Pancreas (tissue), 10 donors: ENCODE measurements around the gene ZNF644. TPM values are rescaled to one million over a fixed set of nuclear protein-coding genes. Genes with fewer than 3 reads are reported as not detected.
"Not testable (repeated sequence)": the region's sequence is repeated elsewhere in the genome, so short reads cannot be mapped to it uniquely, and the experiment has no call there.

Experiments used
- ATAC-seq, 4 donors: fragments of 200-7000 bp; cut with Tn5 transposase; one replicate each; pipeline versions ENCODE4 v1.8.0 to v1.9.1; 2020; ENCODE audit warnings: mild to moderate bottlenecking in 4 of 4, moderate library complexity in 4 of 4
- DNase-seq, 6 donors: peaks; one replicate each; pipeline ENCODE4 v3.0.0-alpha.2; 2020
- FAIRE-seq: peaks from 2 replicates; lab custom pipeline; 2012; peaks lifted over from hg19 to GRCh38; lab: Jason Lieb, UNC
- H3K27ac ChIP-seq, 4 donors: fragments of 200-600 bp; sonication (generic); 1 replicate in 3 of 4; 2 replicates in 1 of 4; pipeline versions ENCODE4 v1.5.0 to v1.8.0; 2020
- H3K27me3 ChIP-seq, 4 donors: fragments of 200-600 bp; one replicate each; pipeline ENCODE4 v1.8.0; 2021
- H3K36me3 ChIP-seq, 3 donors: fragments of 200-600 bp; sonication (generic) in 1 of 3; one replicate each; pipeline versions ENCODE4 v1.5.0 to v1.8.0; 2020 to 2021
- H3K4me1 ChIP-seq, 3 donors: fragments of 200-600 bp; one replicate each; pipeline ENCODE4 v1.8.0; 2021
- H3K4me3 ChIP-seq, 4 donors: fragments of 200-600 bp; sonication (generic) in 2 of 4; one replicate each; pipeline versions ENCODE4 v1.5.0 to v1.8.0; 2020 to 2021
- H3K9me3 ChIP-seq, 4 donors: fragments of 200-600 bp; one replicate each; pipeline ENCODE4 v1.8.0; 2021
- WGBS, 2 donors: extraction: QIAGEN DNeasy Blood & Tissue Kit; methylation state at CpG; one replicate each; pipeline ENCODE4 v1.1.7; 2013; 5-methylcytosine and 5-hydroxymethylcytosine counted together
- intact Hi-C, 3 donors: fragments of 100-400 bp; cut with DNase I; formaldehyde crosslinking; loops; one replicate each; pipeline versions ENCODE4 v1.11.1 to v1.14.2; 2022
- polyA plus RNA-seq, 2 donors: library from polyadenylated mRNA; stranded (reverse); fragments of 200-250 nt; gene quantifications; one replicate each; pipeline ENCODE4 v1.2.3, GENCODE V29; 2013
- total RNA-seq, 6 donors: library from RNA; stranded (reverse); fragmentation: NEBNext Ultra II Directional in 4 of 6; extraction: Animal tissue kit (Norgen Biotek cat#: 25700) in 4 of 6; gene quantifications; one replicate each; pipeline versions ENCODE4 v1.2.1 to v1.2.4, GENCODE V29; 2021 to 2023
- TF ChIP-seq, protein P1 (sequence below), 4 donors: fragments of 200-600 bp; sonication (generic) in 3 of 4; IDR thresholded peaks; one replicate each; pipeline versions ENCODE4 v1.5.0 to v1.8.0; 2021; ENCODE audit warnings: antibody characterized with exemption in 4 of 4
- donor health status: healthy with polysubstance abuse.
- donor health status: DM: no; HTN: no; CAD: no; lungs with moderate emphysema.
- donor health status: DM: no; HTN: no; CAD: no.
- donor health status: control.
- donor health status: control.
- donor health status: Bipolar disorder and iron deficiency.
- donor health status: DM: yes; HTN: yes; CAD: no.
- donor health status: DM: no; HTN: no; CAD: no.
- donor health status: DM: no; HTN: no; CAD: no.
- donor health status: DM: yes; HTN: yes; CAD: no.

Gene ZNF644
- total and polyA plus RNA-seq, 8 donors: 10.0 to 33.6 (median 21.8) TPM

DNA sequence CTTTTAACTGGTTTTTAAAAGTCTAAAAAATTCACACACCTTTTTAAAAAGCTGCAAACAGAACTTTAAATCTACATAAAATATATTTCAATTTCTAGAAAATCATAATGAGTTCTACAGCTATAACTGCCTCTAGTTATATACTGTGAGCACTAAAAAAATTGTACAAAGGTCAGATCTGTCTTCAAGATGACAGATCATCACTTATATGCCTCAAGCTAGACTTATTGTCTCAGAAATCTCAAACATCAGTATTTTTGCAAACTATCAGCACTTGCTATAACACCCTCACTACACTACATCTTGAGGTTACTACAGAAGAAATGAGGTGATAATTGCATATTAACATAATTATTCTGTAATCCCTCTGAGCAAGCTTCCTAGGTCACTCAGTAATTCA is 76.5 kb downstream of the ZNF644 start:
- H3K36me3 ChIP-seq: no peaks in the 10 kb centered on the region
- DNase-seq (no peak), ATAC-seq (no peak), FAIRE-seq (no peak)
- no peaks in the 10 kb centered on the region for H3K9me3 ChIP-seq
- H3K4me1 ChIP-seq: no peaks in the 10 kb centered on the region
- H3K27me3 ChIP-seq: no peaks in the 10 kb centered on the region
- H3K27ac ChIP-seq: no peak overlapping the region
- TF ChIP-seq, protein P1, sequence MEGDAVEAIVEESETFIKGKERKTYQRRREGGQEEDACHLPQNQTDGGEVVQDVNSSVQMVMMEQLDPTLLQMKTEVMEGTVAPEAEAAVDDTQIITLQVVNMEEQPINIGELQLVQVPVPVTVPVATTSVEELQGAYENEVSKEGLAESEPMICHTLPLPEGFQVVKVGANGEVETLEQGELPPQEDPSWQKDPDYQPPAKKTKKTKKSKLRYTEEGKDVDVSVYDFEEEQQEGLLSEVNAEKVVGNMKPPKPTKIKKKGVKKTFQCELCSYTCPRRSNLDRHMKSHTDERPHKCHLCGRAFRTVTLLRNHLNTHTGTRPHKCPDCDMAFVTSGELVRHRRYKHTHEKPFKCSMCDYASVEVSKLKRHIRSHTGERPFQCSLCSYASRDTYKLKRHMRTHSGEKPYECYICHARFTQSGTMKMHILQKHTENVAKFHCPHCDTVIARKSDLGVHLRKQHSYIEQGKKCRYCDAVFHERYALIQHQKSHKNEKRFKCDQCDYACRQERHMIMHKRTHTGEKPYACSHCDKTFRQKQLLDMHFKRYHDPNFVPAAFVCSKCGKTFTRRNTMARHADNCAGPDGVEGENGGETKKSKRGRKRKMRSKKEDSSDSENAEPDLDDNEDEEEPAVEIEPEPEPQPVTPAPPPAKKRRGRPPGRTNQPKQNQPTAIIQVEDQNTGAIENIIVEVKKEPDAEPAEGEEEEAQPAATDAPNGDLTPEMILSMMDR (IDR thresholded peaks at IDR 0.05): no peak
- intact Hi-C loops: no loop called here
- H3K4me3 ChIP-seq: no peak overlapping the region

DNA sequence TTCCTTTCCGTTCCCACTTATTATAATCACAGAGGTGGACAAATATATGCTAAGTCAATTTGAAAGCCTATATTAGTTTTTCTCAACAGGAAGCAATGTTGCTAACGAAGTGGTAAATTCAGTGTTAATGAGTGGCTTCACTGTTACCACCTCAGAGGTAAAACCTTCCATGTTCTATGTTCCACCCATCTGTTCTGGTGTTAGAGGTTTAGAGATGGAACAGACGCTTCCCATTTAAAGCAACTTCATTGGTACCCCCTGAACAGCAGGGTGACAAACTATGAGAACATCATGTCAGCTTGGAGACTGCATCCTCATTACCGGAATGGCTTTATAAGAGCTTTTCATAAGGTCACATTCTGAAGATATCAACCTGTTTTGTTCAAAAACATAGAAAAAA is 77.9 kb downstream of the ZNF644 start:
- ATAC-seq (peak in 1 of 4 donors; percentile 30), DNase-seq (no peak), FAIRE-seq (no peak)
- intact Hi-C loops: no loop called here
- H3K27me3 ChIP-seq: no peaks in the 10 kb centered on the region
- 87 to 94% methylated on average over 4 of the region's 4 CpGs for WGBS, 2 donors
- TF ChIP-seq, protein P1 (IDR thresholded peaks at IDR 0.05): no peak
- H3K27ac ChIP-seq: no peak overlapping the region
- no peak overlapping the region for H3K4me3 ChIP-seq
- no peaks in the 10 kb centered on the region for H3K4me1 ChIP-seq
- H3K36me3 ChIP-seq: no peaks in the 10 kb centered on the region
- H3K9me3 ChIP-seq: no peaks in the 10 kb centered on the region

DNA sequence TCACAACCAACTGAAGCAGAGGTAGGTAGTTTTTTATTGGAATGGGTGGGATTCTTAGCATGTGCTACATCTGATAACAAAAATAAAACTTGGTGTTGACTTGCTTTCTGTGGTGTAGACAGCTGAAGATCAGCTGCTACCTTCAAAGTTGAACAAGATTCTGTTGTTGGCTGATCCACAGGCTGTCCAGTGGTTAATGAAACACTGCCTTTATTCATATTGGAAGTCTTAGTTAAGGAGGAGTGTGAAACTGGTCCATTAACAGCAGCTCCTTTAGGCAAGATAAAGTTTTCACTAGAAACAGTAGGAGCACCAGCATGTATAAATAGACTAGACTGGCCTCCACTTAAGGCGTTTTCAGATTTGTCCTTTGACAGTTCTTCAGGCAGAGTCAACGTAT is 81.1 kb downstream of the ZNF644 start:
- 91 to 97% methylated on average over 2 of the region's 2 CpGs for WGBS, 2 donors
- Histone ChIP-seq H3K27ac (no peak overlapping the region), H3K4me3 (no peak overlapping the region), H3K36me3 (no peaks in the 10 kb centered on the region), H3K4me1 (no peaks in the 10 kb centered on the region), H3K27me3 (no peaks in the 10 kb centered on the region), H3K9me3 (no peaks in the 10 kb centered on the region)
- DNase-seq (no peak), FAIRE-seq (no peak), ATAC-seq (no peak)
- TF ChIP-seq, protein P1 (IDR thresholded peaks at IDR 0.05): no peak
- intact Hi-C loops: no loop called here

DNA sequence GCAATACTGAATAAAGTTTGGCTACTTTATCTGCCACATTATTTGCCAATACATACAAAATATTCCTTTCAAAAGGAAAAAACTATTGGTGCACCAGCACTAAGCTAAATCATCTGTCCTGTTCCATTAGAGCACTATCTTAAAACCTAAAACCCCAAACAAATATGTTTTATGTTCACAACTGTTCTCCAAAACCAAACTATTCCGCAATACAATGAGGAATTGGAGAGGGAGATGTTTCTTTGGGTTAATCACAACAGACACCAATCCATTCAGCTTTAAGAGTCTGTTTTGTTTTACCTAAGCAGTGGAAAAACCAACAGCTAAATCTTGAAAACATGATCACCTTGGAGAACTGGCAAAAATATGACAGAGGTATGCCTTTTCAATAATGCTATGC is 85.1 kb downstream of the ZNF644 start:
- intact Hi-C loops: no loop called here
- Histone ChIP-seq H3K27me3 (no peaks in the 10 kb centered on the region), H3K36me3 (no peaks in the 10 kb centered on the region), H3K27ac (no peak overlapping the region), H3K4me3 (no peak overlapping the region), H3K4me1 (no peaks in the 10 kb centered on the region), H3K9me3 (no peaks in the 10 kb centered on the region)
- WGBS, 2 donors: 99 to 100% methylated on average over 1 of the region's 1 CpG
- no peak for DNase-seq
- no peak for FAIRE-seq
- no peak for ATAC-seq
- TF ChIP-seq, protein P1 (IDR thresholded peaks at IDR 0.05): no peak

DNA sequence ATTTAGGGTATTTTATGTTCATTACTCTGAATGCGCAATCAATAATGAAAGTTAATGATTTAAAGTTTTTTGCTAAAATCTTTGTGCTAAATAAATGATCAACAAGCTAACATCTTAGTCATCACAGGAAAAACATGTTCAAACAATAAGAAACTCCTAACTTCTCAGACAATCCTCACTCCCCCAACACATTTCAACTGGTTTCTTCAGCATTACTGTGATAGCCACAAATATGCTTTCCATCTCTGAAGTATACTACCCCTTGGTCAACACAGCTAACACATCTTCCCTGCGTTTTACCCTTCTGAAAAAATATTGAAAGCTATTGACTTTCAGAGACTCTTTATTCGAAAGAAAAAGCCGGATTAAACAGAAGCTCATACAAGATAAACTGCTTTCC is 85.8 kb downstream of the ZNF644 start:
- no peak for DNase-seq
- TF ChIP-seq, protein P1 (IDR thresholded peaks at IDR 0.05): no peak
- no peak overlapping the region for H3K27ac ChIP-seq
- intact Hi-C loops: no loop called here
- no peak overlapping the region for H3K4me3 ChIP-seq
- no peaks in the 10 kb centered on the region for H3K9me3 ChIP-seq
- H3K27me3 ChIP-seq: no peaks in the 10 kb centered on the region
- no peaks in the 10 kb centered on the region for H3K4me1 ChIP-seq
- no peak for ATAC-seq
- 71% methylated on average over 4 of the region's 4 CpGs for WGBS, 2 donors
- no peak for FAIRE-seq
- H3K36me3 ChIP-seq: no peaks in the 10 kb centered on the region

DNA sequence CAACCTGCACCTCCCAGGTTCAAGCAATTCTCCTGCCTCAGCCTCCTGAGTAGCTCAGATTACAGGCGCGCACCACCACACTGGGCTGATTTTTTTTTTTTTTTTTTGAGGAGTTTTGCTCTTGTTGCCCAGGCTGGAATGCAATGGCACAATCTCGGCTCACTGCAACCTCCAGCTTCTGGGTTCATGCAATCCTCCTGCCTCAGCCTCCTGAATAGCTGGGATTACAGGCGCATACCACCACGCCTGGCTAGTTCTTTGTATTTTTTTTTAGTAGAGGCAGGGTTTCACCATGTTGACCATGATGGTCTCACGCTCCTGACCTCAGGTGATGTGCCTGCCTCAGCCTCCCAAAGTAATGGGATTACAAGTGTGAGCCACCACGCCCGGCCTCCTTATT is 93.6 kb downstream of the ZNF644 start:
- peaks cover 5 to 21% (median 15%) of the 10 kb centered on the region in 3 donors for H3K4me1 ChIP-seq
- intact Hi-C loops, H3K9me3 ChIP-seq, H3K27ac ChIP-seq, H3K27me3 ChIP-seq, FAIRE-seq, DNase-seq, H3K4me3 ChIP-seq, H3K36me3 ChIP-seq, ATAC-seq: not testable (repeated sequence)
- 98 to 99% methylated on average over 8 of the region's 8 CpGs for WGBS, 2 donors

DNA sequence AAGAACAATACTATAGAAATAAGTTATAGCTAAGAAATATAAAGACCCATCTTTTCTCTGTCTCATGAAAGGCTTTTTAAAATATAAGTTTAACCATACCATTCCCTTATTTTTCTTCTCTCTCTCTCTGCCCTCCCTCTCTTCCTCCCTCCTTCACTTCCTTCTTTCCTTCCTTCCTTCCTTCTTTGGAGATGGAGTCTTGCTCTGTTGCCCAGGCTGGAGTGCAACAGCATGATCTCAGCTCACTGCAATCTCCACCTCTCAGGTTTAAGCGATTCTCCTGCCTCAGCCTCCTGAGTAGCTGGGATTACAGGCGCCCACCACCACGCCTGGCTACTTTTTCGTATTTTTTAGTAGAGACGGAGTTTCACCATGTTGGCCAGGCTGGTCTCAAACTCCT is 94.2 kb downstream of the ZNF644 start:
- H3K36me3 ChIP-seq, intact Hi-C loops, FAIRE-seq, H3K27me3 ChIP-seq, ATAC-seq, H3K9me3 ChIP-seq, H3K27ac ChIP-seq, H3K4me3 ChIP-seq, DNase-seq: not testable (repeated sequence)
- peaks cover 8 to 21% (median 15%) of the 10 kb centered on the region in 3 donors for H3K4me1 ChIP-seq
- 97 to 98% methylated on average over 5 of the region's 5 CpGs for WGBS, 2 donors
